HG03520 (cell line): ENCODE data around the gene SLC15A3.
"Not testable (repeated sequence)": the region's sequence is repeated elsewhere in the genome, so short reads cannot be mapped to it uniquely, and the experiment has no call there.

Experiments used
- ATAC-seq: cut with Tn5 transposase; IDR thresholded peaks from one replicate; pipeline ENCODE4 v1.9.1; 2021; ENCODE audit warnings: mild to moderate bottlenecking, moderate library complexity; ENCODE audit not compliant: unreplicated experiment

Gene SLC15A3

DNA sequence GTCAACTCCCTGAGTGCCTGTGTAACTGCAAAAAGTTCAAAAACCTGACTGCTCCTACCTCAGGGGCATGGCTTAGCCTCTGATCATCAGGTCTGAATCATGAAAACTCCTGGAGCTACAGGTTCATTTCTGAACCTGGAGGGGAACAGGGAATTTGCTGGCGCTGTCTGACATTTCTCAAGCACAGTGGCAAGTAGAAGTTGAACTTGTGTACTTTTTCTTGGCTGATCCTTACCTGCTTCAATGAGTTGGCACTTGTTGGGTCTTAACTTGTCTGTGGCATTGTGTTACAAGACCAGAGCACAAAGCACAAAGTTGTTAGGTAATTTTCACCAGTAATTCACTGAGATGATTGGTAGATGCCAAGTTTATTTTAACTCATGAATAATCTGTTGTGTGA, 34.7 kb downstream of the SLC15A3 start:
- ATAC-seq = no peak

DNA sequence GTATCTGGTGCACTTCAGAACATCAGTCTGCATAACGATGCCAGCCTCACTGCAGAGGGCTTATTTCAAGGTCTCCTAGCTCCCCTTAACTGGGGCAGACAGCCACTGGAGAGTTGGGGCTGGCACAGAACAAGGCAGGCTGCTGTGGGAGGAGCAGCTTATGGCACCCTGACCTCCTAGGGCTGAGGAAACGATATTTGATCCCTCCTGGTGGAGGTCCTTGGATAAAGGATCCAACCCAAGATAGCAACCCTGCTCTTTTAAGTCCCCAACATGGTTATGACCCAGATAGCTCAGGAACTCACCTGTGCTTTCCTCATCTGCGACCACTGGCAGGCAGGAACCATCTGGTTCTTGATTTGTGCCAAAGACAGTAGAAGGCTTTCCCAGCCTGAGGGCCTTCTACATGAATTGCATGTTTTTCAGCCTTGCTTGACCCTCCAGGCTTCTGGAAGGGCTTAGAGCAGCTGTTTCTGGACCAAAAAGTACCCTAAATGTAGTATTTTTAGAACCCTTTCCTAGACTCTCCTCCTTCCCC, 35.2 kb downstream of the SLC15A3 start:
- ATAC-seq = no peak

DNA sequence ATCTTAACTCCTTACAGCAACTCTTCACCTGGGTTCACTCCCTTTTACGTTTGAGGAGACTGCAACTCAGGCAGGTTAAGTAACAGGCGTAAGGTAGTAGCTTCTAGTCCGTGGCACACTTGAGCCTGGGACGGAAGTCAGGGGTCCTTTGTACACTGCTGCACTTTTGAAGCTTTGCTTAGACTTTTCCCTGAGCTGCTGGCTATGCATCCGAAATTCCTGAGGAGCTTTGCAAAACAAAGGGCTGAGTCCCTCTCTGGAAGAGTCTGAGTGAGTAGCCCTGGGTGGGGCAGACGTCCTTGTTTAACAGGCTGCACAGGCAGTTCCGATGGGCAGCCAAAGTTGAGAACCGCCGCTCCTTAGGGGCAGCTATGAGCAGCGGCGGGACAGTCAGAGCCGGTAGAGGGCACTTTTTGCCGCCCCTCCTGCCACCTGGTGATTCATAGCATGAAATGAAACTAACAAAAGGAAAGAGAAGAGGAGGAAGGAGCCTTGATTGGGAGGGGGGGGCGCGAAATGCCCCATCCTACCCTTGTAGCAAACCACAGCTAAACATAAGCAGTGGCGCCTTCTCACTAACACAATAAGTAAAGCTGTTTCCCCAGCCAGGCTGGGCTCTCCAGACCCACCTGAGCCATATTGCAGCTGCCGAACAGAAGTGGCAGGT, 36.6 kb downstream of the SLC15A3 start:
- ATAC-seq = peak; percentile 34

DNA sequence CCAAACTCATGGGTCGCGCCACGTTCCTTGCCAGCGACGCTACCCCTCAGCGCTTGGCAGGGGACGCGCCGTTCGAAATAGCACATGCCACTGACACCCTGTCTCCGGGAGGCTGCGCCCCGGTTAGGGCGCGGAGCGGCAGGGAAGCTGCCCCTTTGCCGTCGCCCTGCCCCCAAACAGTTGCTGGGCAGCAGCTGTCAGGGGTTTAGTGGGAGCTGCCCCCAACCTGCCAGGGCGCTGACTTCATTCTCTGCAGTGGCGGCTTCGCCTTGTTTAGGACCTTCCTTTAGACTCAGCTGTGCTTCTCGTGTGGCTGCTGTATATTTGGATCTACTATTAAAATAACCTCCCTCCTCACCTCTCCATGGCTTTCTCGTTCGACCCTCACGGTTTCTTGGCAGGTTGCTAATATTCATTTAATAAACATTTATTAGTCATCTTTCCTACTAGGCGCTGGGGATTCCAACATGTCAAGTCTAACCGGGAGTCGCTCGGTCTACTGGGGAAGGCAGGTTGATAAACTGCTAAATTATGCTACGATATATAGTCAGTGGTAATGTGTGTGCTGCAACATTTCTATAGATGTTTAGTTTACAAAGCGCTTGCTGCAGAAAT, 37.2 kb downstream of the SLC15A3 start:
- ATAC-seq = no peak

DNA sequence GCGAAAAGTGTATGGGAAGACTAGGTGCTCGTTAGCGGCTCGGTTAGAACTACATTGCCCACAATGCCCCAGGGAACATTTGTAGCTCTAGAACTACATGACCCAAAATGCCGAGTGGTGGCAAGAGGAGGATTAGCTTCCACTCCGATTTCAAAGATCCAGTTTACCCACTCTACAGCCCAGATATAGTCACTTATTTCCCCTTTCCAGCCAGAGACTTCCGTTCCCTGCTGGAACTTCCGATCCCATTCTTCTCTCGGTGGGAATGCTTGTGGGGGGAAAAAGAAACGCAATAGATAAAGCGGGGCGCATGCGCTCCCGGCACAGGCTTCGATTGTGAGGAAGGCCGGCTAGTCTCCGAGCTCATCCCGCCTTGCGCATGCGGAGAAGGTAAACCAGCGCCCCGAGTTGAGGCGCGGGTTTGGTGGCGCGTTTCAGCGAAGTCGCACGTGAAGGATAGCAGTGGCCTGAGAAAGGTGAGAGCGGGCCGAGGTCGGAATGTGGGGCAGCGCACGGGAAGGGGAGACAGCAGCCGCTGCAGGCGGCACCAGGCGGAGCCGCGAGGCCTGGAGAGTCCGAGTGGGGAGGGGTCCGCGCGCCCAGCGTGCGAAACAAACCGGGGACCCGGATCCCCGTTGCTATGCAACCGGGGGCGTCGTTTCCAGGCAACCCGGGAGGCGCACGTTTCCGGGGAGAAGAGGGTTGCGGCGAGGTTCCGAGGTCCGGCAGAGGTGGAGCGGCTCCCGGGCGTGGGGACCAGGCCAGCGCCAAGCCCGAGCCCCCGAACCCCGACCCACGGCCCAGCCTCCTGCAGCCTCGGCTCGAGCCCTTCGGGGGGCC, 38.0 kb downstream of the SLC15A3 start, which contains the start of gene TMEM109:
Gene TMEM109 (plus strand): TSS at position 366 of the 840 bp plus-strand sequence. CDS start 5,536 bp downstream, outside the sequence.
- ATAC-seq = peak; percentile 45

DNA sequence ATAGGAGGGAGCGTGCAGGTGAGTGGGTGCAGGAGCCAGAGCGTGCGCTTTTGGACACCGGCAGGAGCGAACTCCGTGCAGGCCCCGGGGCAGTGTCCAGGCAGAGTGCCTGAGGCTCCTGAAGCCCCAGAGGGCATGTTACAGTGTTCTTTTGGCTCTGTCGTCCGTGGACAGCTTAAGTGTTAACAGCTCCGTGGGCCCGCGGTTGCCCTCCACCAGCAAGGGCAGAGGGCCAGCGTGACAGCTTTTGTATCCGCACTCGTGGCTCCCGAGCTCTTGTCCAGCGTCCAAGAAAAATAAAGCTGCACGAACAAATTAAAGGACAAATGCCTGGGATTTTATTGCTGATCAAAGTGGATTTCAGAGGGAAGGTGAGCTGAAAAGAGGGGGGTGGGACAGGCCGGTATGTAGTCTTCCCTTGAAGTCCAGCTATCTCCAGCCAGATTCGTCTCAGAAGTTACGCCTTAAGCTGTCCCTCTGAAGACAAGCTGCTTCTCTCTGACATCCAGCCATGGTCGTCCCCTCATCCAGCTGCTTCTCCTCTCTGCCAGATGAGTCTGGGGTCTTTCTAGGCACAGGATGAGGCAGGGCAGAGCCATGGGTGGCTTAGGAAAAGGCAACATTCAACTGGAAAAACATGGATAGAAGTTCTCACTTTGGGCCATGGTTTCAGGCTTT, 39.0 kb downstream of the SLC15A3 start:
- no peak for ATAC-seq

DNA sequence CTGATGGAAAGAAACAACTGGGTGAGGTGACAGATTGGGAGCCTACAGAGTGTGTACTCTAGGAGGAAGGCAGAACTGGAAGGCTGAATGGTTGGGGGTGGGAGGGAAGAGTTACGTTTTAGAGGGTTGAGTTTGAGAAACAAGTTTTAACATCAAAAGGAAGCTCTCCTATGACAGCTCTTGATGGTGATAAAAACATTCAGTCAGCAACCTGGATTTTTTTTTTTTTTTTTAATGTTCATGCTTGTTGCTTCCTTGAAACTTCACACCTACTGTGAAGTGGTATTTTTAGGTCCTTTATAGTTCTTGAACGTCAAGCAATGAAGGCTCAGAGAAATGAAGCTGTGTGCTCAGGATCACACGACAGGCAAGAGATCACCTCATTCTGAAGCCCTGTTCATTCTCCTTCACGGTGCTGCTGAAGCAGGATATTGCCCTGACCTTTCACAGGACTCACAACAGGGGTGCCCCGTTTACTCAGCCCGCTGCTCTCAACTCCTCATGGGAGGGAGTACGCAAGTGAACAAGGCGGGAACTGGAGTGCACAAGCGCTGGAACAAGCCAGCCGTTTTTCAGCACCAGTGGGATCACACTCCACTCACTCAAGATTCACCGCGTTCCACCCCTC, 39.6 kb downstream of the SLC15A3 start:
- no peak for ATAC-seq

DNA sequence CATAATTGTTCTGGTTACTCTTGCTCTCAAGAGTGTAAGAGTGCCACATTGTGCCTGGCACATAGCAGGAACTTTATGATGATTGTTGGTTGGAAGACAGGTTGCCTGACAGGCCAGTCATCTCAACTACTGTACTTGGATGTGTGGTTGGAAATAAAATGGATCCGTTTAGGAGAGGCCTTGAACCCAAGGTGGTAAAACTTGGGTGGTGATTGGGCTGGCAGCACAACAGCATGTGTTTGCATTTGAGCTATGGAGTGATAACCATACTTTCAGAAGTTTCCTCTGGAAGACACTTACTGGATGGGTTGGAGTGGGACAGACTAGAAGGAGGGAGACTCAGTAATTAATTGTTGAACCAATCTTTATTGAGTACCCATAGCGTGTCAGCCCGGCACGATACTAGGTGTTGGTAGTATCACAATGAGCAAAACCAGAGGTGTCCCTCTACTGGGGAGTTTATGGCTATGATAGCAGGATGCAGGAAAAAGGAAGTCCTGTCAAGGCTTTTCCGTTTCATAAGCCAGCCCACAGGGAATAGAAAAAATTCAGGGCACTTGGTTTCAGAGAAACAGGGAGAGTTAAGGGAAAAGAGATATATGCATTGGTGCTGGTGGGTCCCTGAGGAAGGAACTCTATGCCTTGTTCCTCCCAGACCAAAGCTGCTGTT, 41.1 kb downstream of the SLC15A3 start:
- no peak for ATAC-seq

DNA sequence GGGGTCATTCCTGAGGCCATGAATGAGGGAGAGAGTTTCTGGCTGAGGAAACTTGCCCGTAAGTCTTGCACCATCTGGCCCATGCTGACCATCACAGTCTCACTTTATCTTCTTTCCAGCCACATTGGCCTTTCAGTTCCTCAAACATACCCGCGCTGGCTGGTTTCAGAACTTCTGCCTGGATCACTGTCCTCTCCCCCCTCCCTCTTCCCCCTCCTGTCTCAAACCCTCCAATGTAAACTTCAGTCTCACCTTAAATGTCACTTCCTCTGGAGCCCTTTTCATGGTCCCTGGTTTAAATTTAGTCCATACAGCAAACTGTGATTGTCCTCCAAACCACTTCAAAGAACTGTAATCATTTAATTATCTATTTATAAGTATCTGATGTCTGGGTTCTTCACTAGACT, 41.7 kb downstream of the SLC15A3 start:
- peak; percentile 28 for ATAC-seq

DNA sequence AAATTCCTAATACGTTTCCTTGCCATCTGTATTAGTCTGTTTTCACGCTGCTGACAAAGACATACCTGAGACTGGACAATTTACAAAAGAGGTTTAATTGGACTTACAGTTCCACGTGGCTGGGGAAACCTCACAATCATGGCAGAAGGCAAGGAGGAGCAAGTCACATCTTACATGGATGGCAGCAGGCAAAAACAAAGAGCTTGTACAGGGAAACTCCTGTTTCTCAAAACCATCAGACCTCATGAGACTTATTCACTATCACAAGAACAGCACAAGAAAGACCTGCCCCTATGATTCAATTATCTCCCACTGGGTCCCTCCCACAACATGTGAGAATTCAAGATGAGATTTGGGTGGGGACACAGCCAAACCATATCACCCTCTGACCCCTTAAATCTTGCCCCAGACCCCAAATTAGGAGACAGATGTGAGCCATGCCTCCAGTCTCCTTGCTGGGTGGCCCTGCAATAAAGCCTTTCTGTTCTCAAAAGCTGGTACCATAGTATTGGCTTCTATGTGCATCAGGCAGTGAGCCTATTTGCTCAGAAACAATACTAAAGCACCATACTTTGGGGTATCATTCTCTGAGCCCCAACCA, 42.2 kb downstream of the SLC15A3 start:
- not testable (repeated sequence) for ATAC-seq

DNA sequence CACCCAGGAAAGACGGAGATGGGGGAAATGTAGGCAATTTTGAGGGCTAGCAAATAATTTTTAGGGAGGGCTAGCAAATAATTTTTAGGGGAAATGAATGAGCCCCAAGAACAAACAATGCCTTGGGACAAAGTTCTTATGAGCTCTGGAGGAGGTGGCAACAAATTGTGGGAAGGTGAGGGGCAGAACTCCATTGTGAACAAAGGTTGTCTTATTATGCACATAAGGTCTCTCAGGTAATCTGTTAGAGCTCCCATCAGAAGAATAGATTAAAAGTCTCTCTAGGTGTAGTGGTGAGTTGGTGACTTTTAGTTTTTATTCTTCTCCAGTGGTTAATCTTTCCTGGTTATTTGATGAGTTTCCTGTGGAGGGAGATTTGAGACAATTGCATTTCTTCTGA, 43.2 kb downstream of the SLC15A3 start:
- no peak for ATAC-seq

DNA sequence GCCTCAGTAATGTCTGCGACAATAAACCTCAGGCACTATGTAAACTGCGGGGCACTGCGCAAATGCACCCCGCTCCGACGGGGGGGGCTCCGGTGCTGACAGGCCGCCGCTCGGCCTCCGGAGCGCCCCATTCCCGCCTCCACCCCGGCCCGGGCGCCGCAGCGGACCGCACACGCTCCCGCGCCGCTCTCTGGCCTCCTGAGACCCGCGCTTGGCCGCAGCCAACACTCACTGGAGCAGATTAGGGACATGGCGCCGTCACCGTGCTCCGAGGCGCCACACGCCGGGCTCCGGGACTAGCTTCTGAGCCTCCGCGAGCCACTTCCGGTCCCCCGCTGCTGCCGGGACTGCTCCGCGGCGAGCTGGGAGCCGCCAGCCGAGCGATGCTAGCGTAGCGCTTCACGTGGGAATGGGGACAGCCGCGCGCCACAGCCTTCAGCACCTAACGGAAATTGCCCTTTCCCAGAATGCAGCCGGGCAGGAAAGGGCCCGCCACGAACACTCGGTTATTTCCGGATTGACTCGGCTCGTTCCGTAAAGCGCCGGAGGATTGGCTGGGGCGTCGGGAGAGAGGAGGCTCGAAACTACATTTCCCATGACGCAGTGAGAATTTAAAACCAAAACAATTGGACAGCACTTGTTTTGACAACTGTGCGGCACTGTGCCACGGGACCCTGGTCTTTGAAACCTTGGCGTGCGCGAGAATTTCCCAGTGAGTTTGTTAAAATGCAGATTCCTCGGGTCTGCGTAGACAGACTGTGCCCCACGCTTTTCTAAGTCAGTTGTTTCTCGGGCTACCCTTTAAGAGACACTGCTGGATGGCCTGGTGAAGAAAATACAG, 45.6 kb downstream of the SLC15A3 start, which contains the start of gene PRPF19:
Gene PRPF19 (minus strand): TSS at position 454 of the 841 bp plus-strand sequence. CDS start 203 bp downstream, at position 251.
- peak; percentile 67 for ATAC-seq

DNA sequence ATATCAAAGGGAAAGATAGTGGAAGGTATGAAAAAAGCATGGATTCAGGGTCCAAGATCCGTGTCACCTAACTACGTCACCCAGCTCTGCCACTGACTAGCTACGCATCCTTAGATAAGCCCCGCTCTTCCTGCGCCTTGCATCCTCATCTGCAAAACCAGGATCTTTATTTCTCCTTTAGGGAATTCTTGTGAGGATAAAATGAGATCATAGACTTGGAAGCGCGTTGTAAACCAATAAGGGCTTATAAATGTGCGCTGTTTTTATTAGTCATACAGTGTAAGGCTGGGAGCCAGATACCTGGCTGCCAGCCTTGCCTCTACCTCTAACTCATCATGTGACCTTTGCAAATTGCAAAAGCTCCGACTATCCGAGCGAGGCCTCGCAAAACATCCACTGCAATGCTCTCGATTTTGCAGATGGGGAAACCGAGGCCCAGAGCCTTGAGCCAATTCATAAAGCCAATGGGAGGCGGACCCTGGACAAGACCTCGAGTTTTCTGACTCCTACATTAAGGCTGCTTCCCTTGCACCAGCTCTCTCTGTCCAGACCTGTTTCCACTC, 46.3 kb downstream of the SLC15A3 start:
- ATAC-seq = no peak

DNA sequence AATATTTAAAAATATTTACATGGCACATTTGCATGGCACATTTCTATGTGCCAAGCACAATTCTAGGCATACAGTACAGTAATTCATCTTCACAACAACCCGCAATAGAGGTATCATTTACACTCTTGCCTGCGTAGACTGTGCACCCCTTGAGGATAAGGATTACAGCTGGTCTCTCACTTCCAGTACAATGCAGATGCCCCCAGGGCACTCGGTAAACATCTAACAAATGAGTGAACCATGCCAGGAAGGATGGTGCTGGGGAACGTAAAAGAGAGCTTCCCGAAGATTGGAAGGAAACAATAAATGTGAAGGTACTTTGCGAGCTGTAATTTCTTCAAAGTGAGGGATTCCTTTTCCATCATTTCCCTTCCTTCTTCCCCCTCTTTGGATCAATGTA, 46.9 kb downstream of the SLC15A3 start:
- no peak for ATAC-seq

DNA sequence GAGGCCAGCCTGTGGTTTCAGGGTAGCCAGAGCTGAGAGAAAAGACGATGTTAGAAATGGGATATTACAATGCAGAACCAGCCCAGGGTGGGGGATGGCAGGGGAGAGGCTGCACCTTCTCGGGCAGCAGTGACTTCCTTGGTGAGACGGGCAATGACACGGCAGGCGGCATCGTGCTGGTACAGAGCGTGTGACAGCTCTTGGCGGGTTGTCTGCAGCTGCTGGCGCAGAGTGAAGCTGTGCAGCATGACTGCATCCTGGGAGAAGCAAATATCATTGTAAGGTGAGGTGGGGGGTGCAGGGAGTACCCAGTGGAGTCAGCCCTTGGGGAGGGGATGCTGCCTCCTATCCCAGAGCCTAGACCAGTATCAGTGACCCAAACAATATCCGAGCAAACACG, 49.4 kb downstream of the SLC15A3 start:
- no peak for ATAC-seq

DNA sequence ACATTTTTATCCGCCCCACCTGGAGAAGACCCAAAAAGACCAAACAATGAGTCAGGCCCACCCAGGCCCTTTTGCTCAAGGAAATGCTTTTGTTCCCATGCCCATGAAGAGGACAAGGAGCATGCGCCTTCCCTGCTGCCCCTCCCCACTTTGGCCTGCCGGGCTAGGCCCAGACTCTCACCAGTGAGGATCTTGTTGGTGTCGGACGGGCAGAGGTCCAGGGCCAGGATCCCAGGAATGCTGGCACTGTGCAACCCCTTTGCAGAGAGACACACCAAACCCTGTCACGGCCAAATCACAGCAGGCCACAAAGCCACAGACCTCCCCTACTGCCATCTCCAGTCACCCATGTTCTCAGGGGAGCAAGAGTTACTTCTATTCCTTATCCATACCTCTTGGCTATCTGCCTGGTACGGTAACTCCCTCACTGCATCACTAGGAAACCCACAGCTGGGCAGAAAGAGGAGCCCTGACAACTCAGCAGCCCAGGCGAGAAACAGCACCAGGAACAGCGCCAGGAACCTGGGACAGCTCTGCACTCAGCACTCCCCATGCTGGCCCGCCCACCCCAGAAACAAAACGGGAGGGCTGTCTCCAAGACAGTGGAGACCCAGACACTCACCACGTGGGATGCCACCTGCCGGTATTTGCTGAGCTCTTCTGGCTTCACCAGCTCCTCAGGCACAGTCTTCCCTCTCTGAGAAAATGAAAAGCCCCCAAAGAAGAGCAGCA, 51.1 kb downstream of the SLC15A3 start:
- no peak for ATAC-seq

DNA sequence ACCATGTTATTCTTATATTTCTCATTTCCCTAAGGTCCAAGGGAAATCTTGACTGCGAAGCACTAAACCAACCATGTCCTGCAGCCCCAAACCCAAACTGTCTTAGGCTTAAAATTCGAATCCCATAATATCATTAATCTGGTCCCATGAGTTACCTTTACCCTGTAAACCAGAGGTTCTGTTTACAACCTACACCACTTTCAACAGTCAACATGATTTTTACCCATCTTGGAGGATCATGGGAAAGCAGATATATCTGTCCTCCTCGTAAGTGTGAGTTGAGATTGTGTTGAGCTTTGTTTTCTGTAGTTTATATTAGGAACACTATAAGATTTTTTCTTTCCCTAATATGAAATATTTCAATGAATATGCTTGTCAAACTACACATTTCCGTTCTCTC, 52.0 kb downstream of the SLC15A3 start:
- ATAC-seq = no peak
